Stimulated activated CD4-positive, alpha-beta T cell treated with anti-CD3 and anti-CD28 coated beads, Interleukin-1b, Interleukin-23, amount 100 ng/mL, for 1 hour (primary cell): ENCODE results near the gene GZMA.
"Not testable (repeated sequence)": the region's sequence is repeated elsewhere in the genome, so short reads cannot be mapped to it uniquely, and the experiment has no call there.

ENCODE experiments used
- DNase-seq, 2 donors: peaks; one replicate each; pipeline ENCODE4 v3.0.0-alpha.2; 2020; ENCODE audit warnings: low read depth in 2 of 2

GZMA gene

GRCh38 chr5:55102348-55102747 is at the start of gene GZMA:
TSS of gene GZMA (plus strand) at chr5:55102646. CDS start at chr5:55102683, 37 bp downstream.
- DNase-seq = no peak

- no peak for DNase-seq
These were observed 47.3 kb upstream of the GZMA start for GRCh38 chr5:55055183-55055582.

DNA sequence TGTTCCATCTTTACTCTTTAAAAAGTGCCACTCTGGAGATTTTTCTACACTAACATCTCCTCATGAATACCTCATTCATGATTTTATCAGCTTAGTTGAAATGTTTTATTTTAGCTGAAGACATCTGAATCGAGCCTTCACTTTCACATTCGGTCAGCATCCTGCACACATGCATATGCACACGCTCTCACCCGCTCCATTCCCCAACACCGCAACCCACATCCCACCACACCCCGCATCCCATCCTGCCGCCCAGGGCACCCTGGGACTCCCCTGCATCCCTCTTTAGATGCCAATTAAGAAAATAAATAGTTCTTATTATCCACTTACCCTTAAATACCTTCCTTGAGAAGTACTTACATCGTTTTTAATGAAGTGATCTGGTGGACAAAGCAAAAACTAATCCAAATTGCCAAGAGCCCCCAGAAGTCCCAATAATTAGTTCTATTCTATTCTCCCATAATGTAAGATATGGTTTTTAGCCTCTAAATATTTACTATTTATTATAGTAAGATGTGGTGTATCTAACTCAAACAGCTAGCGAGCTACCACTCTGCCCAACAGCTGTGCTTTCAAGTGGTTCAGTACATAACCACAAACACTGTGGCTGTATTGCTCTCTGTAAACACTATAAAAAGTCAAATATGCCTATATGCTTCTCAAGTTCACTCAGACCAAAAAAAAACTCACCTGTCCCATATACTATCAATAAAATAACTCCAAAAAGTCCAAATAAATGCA is 40.2 kb upstream of the GZMA start:
- DNase-seq = no peak

GRCh38 chr5:55063220-55063863 is 39.1 kb upstream of the GZMA start:
- no peak for DNase-seq

GRCh38 chr5:55063899-55064298 is 38.5 kb upstream of the GZMA start:
- DNase-seq = no peak

DNA sequence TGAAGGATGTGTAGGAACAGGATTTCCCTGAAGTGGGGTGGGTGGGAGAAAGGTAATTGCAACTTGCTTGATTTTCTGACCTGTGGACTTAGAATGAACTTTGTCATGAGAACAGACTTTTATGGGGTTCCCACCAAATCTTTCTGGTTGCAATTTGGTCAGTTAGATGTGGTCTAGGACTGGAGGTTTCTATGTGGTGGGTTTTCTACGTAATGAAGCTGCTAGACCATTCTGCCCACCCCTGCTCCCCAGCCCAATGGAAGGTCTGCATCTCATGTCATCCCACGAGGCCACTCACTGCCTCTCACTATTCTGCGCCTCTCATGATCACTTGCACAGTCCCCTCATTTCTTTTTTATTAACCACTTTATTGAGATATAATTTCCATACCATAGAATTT is 37.9 kb upstream of the GZMA start:
- DNase-seq = no peak

DNA sequence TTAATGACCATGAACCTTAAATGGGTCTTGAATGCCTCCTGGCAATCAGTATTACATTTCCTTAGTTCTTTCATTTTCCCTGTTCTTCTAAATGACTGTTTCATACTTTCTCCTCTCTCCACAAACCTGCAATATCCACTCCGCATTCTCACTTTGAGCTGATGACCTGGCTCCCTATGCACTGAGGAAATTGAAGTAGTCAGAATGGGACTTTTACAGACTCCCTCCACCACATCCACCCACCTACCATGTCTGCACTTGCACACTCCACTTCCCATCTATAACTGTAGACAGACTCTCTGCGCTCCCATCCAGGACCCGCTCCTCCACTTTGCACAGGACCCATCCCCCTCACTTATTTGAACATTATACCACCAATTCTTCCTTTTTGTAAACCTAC is 36.2 kb upstream of the GZMA start:
- DNase-seq = no peak

DNA sequence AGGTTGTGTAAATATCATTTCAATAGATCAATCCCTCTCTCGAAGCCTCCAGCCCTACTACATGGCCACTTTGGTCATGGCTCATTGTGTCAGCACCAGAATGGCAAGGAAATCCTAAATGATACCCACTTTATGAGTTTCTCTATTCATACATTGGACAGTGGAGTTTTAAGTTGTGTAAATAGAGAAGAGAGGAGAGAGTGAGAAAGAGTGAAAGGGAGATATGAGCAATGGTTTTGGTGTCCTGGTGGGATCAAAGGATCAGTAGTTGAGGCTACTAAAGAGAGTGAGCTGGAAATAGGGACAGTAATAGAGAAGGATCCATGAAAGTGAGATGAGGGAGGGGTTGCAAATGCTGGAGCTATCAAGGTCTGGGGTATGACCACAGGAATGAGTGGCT is 31.5 kb upstream of the GZMA start:
- no peak for DNase-seq

GRCh38 chr5:55071413-55071812 is 31.0 kb upstream of the GZMA start:
- no peak for DNase-seq

DNA sequence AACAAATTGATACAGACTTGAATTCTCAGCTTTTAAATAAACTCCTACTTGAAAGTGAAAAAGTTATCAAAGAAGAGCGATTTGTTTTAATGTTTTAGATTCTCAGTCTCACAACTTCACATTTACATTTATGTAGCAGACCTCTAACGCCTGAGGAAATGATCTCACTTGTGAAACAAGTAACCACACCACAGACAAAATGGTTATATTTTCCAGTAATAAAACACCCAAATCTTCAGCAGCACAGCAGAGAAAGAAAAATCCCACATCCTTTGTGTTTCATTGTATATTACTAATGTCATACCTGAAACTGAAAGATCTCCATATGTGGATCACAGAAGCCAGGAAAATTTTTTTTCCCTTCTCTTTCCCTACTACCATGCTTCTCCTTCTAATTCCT is 29.8 kb upstream of the GZMA start:
- no peak for DNase-seq

- DNase-seq = no peak
These were observed 29.2 kb upstream of the GZMA start for GRCh38 chr5:55073211-55073610.

- no peak for DNase-seq
These were observed 20.9 kb upstream of the GZMA start for GRCh38 chr5:55081541-55081940.

DNA sequence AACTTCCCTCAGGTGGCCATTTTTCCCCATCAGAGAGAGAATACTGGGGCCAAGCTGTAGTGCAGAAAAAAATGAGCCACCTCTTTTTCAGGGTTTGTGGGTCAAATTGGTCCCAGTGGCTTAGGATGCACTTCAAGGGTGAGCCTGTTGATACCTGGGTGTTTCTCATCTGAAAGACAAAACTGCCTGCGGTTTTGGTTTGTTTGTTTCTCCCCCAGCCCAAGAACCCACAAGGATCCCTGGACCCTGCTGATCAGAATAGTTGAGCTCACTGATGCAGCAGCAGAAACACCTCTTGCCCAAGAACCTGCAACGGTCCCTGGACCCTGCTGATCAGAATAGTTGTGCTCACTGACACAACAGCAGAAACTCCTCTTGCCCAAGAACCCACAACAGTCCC is 13.1 kb upstream of the GZMA start:
- DNase-seq = not testable (repeated sequence)

GRCh38 chr5:55091011-55091410 is 11.4 kb upstream of the GZMA start:
- not testable (repeated sequence) for DNase-seq

- no peak for DNase-seq
These were observed 6.3 kb upstream of the GZMA start for GRCh38 chr5:55096182-55096581.

- DNase-seq = no peak
These were observed 5.6 kb upstream of the GZMA start for GRCh38 chr5:55096861-55097260.

DNA sequence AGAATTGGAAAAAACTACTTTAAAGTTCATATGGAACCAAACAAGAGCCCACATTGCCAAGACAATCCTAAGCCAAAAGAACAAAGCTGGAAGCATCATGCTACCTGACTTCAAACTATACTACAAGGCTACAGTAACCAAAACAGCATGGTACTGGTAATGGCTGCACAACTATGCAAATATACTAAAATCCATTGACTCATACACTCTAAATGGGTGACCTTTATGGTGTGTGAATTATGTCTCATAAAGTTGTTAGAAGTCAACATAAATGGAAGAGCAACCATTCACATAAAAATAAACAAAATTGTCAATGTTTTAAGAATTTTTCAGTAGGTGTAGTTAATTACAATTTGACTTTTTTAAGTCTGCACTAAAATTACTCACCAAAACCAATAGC is 1.3 kb upstream of the GZMA start:
- DNase-seq = not testable (repeated sequence)

- no peak for DNase-seq
These were observed 730 bp upstream of the GZMA start for GRCh38 chr5:55101556-55102276.

GRCh38 chr5:55104036-55104772 is 1.8 kb downstream of the GZMA start:
- no peak for DNase-seq

- DNase-seq = no peak
These were observed 2.7 kb downstream of the GZMA start for GRCh38 chr5:55104946-55105701.

DNA sequence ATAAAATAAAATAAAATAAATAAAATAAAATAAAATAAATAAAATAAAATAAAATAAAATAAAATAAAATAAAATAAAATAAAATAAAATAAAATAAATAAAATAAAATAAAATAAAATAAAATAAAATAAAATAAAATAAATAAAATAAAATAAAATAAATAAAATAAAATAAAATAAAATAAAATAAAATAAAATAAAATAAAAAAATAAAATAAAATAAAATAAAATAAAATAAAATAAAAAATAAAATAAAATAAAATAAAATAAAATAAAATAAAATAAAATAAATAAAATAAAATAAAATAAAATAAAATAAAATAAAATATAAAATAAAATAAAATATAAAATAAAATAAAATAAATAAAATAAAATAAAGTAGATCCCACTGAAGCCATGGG is 3.5 kb downstream of the GZMA start:
- DNase-seq = not testable (repeated sequence)
